ENCODE results near the gene TTC1.

Gene TTC1

DNA sequence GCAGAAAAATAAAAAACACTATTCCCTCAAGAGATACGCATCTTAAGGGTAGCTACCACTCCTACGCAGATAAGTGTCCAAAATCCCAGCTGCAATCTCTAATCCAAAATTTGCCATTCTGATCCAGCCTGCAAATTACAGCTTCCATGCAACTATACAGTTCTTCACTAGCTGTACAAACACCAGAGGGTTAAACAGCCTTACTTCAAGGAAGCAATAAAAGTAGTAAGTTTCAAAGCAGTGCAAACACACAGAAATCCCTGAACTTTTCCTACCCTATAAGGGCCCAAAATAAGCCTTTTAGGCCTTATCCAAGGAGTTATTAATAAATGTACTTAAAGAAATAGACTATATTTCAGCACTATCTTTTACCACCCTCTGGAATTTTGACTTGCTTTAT, 70.8 kb downstream of the TTC1 start:
- Mint-ChIP-seq H3K27ac (no peak overlapping the region), H3K36me3 (peaks cover 9% of the 10 kb centered on the region), H3K4me1 (ENCODE audit: low read depth) (no peaks in the 10 kb centered on the region), H3K4me3 (no peak overlapping the region), H3K27me3 (no peaks in the 10 kb centered on the region), H3K9me3 (ENCODE audit: low read depth) (no peaks in the 10 kb centered on the region)

DNA sequence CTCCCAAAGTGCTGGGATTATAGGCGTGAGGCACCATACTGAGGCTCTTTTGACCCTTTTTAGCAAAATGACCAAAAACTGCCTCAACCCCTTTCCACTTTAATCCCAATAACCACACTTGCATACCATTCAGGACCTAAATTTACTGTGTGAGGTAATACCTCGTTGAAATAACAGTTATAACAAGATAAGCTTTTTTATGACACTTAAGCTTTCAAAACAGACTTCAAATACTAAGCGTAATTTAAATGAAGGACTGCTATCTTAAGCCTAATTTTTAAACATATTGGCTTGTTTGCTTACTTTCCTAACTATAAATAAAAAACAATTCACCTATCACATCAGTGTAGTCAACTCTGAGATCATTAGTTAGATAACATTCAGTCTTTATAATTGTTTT, 72.6 kb downstream of the TTC1 start:
- no peak overlapping the region for H3K4me3 Mint-ChIP-seq
- no peak overlapping the region for H3K27ac Mint-ChIP-seq
- H3K36me3 Mint-ChIP-seq: peaks cover 9% of the 10 kb centered on the region
- H3K9me3 Mint-ChIP-seq (ENCODE audit: low read depth): no peaks in the 10 kb centered on the region
- H3K27me3 Mint-ChIP-seq: no peaks in the 10 kb centered on the region
- no peaks in the 10 kb centered on the region for H3K4me1 Mint-ChIP-seq (ENCODE audit: low read depth)

DNA sequence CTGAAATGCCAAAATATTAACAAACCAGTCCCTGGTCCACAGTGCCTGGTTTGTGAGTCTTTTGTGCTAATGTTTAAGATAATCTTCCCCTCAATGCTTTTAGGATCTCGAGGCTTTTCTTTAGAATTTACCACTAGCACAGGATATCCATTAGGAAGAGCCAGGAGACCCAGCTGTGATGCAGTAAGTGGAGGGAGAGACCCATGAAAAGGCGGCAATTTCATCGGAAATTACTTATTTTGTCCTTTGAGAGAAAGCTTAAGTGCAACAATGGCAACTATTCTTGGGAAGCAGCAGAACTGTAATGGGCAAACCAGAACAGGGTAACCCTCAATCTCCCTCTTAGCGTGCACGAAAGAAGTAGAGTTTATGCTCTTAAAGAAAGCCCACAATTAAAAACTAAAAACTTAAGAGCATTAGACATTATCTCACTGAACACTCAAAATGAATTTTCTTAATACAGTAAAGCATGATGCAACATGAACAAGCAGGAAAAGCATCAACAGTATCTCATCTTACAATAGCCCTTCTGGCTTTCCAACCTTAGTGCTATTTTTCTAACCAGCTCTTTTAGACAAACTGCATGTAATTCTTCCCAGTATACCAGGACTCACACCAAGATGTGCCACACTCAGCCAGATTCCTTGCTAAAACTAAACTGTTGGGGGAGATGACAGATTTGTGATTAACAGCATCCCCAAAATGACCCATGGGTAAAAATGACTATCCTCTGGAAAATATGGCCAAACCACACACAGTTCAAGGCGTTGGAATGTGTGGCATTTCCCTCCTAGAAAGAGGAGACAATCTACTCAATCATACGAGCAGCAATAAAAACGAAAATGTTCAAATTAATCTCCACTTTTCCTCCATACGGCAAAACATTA, 73.9 kb downstream of the TTC1 start:
- Mint-ChIP-seq H3K4me3 (no peak overlapping the region), H3K4me1 (ENCODE audit: low read depth) (no peaks in the 10 kb centered on the region), H3K27ac (no peak overlapping the region), H3K27me3 (no peaks in the 10 kb centered on the region), H3K36me3 (peaks cover 9% of the 10 kb centered on the region), H3K9me3 (ENCODE audit: low read depth) (no peaks in the 10 kb centered on the region)

DNA sequence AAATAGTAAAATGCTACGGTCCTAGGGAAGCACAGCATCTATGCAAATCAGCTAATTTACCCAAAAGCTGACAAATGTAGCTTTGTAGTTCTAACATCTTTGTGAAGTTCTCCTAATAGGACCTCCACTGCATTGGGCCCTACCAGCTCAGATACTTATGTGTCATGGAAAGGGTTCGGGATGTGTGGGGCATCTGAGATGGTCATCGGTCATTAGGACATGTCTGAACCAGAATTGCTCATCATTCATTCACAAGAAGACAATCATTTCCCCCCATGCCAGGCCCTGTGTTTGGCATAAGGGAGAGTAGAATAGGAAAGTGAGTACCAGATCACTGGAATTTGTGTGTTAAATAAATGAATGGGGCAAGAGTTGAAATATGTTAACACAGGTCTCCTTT, 74.6 kb downstream of the TTC1 start:
- Mint-ChIP-seq H3K4me3 (no peak overlapping the region), H3K4me1 (ENCODE audit: low read depth) (no peaks in the 10 kb centered on the region), H3K27me3 (no peaks in the 10 kb centered on the region), H3K27ac (no peak overlapping the region), H3K36me3 (peaks cover 7% of the 10 kb centered on the region), H3K9me3 (ENCODE audit: low read depth) (no peaks in the 10 kb centered on the region)

DNA sequence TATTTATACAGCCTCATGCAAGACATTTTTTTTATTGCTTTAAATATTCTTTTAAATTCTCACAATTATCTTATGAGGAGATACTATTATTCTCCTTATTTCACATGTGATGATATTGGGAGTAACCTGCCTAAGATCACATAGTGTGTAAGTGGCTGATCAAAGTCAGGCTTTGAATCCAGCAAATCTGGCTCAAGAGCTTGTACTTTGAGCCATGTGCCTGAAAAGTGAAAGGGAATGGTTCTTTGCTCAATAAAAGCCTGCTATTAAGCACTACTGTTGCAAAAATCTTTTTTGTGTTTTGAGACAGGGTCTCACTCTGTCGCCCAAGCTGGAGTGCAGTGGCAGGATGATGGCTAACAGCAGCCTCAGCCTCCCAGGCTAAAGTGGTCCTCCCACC, 75.2 kb downstream of the TTC1 start:
- no peaks in the 10 kb centered on the region for H3K27me3 Mint-ChIP-seq
- no peaks in the 10 kb centered on the region for H3K4me1 Mint-ChIP-seq (ENCODE audit: low read depth)
- H3K4me3 Mint-ChIP-seq: no peak overlapping the region
- H3K27ac Mint-ChIP-seq: no peak overlapping the region
- peaks cover 1% of the 10 kb centered on the region for H3K36me3 Mint-ChIP-seq
- no peaks in the 10 kb centered on the region for H3K9me3 Mint-ChIP-seq (ENCODE audit: low read depth)

DNA sequence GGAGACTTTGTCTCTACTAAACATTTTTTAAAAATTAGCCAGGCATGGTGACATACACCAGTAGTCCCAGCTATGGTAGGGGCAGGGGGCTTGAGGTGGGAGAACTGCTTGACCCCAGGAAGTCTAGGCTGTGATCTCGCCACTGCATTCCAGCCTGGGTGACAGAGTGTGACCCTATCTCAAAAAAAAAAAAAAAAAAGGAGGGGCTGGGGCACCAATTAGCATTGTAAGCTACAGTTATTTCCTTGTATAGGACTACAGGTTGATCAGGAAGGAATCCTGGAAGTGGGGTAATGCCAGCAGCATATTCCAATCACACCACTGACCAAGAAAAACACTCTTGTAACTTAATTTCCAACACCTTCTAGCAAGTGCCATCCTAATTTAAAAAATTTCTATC, 78.3 kb downstream of the TTC1 start:
- Mint-ChIP-seq H3K27me3 (no peaks in the 10 kb centered on the region), H3K9me3 (ENCODE audit: low read depth) (no peaks in the 10 kb centered on the region), H3K36me3 (peaks cover 8% of the 10 kb centered on the region), H3K4me1 (ENCODE audit: low read depth) (no peaks in the 10 kb centered on the region), H3K4me3 (no peak overlapping the region), H3K27ac (no peak overlapping the region)

DNA sequence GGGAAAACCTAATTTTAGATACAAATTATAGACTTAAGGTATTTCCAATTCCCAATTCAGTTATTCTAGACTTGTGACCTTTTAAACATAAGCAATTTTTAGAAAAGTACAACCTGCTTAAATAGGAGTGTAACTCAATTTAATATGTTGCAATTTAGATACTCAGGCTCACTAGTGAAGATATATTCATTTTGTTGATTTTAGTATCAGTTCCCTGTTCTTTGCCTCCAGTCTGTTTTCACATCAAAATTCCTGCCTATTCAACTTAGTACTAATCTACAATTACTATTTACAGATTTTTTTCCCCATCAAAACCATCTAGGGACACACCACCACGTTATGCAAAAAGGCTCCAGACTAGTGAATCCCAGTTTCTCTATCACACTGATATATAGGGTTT, 79.9 kb downstream of the TTC1 start:
- H3K27me3 Mint-ChIP-seq: no peaks in the 10 kb centered on the region
- no peak overlapping the region for H3K4me3 Mint-ChIP-seq
- no peaks in the 10 kb centered on the region for H3K9me3 Mint-ChIP-seq (ENCODE audit: low read depth)
- no peak overlapping the region for H3K27ac Mint-ChIP-seq
- peaks cover 20% of the 10 kb centered on the region for H3K36me3 Mint-ChIP-seq
- peaks cover 3% of the 10 kb centered on the region for H3K4me1 Mint-ChIP-seq (ENCODE audit: low read depth)

DNA sequence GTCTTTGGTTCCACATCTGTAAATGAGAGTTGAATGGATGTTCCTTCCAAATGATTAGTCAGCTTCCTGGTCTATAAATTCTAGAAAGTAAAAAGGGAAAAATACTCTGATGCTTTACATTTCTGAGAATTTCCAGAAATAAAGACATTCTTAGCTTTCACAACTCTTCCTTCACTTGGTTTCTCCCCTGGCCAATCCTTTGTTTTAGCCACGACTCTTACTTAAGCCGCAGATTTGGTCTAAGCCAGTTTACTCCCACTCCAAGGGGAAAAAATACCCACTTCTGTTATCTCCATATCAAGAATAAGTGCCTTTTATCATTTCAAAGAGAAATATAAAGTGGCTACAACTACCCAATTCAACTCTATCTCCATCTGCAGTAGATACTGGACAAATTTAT, 80.6 kb downstream of the TTC1 start:
- Mint-ChIP-seq H3K36me3 (peaks cover 25% of the 10 kb centered on the region), H3K4me1 (ENCODE audit: low read depth) (peaks cover 5% of the 10 kb centered on the region), H3K27me3 (no peaks in the 10 kb centered on the region), H3K9me3 (ENCODE audit: low read depth) (no peaks in the 10 kb centered on the region), H3K4me3 (no peak overlapping the region), H3K27ac (no peak overlapping the region)

DNA sequence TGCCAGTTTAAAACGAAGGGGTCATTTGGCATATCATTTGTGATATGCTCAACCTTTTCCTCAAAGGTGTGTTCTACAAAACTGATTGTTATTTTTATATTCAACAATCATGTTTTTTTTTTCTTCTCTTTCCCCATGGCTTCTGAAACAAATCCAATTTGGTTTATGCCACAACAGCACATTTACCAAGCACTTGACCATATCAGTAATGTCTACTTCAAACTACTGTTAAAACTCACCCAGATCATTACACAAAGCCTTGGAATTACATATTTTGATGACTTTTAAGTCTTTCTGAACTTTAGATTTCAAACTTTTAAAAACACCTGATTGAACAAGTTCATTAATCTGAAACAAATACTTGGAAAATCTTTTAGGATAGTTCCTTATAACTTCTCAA, 81.1 kb downstream of the TTC1 start:
- H3K4me3 Mint-ChIP-seq: no peak overlapping the region
- H3K27me3 Mint-ChIP-seq: no peaks in the 10 kb centered on the region
- peaks cover 25% of the 10 kb centered on the region for H3K36me3 Mint-ChIP-seq
- no peak overlapping the region for H3K27ac Mint-ChIP-seq
- peaks cover 5% of the 10 kb centered on the region for H3K4me1 Mint-ChIP-seq (ENCODE audit: low read depth)
- no peaks in the 10 kb centered on the region for H3K9me3 Mint-ChIP-seq (ENCODE audit: low read depth)

DNA sequence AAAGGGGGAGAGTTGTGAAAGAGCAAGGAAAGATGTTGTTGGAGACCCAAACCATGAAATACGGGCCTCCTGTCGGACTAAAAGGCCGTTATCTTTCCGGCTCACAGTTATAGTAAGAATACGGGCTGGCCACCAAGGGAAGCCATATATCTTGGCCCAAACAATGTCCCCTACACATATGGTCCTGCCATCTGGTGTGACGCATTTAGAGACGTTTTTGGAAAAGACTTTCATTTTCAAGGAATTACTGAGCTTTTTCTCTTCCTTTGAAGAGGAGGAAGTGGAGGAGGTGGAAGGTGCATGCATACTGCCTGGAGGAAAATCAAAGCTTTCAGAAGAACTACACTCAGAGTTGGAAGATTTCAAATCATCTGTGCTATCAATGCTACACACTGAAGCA, 83.6 kb downstream of the TTC1 start:
- peaks cover 5% of the 10 kb centered on the region for H3K4me1 Mint-ChIP-seq (ENCODE audit: low read depth)
- peaks cover 25% of the 10 kb centered on the region for H3K36me3 Mint-ChIP-seq
- no peak overlapping the region for H3K27ac Mint-ChIP-seq
- no peak overlapping the region for H3K4me3 Mint-ChIP-seq
- no peaks in the 10 kb centered on the region for H3K9me3 Mint-ChIP-seq (ENCODE audit: low read depth)
- H3K27me3 Mint-ChIP-seq: no peaks in the 10 kb centered on the region

DNA sequence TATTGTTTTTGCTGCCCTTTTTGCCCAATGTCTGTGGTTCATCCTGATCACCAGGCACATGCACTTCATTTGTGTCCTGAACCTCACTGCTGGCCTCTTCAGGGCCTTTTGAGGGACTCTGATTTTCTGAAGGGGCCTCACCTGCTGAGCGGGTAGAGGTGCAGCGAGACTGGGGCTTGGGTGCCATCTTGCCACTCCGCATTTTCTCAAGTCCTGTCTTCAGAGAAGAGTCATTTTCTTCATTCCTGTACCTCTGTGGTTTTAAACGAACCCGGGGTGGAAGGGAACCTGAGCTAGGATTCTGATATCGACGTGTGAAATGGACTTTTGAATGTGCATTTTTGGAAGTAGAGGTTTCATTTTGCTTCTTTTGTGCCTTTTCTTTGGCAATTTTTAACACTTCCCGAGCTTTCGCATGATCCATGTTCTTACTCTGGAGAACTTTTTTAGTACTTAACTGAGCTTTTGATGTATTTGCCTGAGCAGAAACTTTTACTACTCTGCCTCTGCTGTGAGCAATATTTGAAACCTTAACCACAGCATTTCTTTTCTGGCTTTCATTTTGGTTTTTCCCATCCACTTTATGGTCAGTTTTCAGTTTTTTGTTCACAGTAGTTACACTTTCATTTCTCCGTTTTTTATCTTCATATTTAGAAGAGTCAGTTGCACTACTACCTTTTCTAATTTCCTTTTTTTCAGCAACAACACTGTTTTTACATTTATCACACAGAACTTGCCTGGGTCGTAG, 84.2 kb downstream of the TTC1 start:
- Mint-ChIP-seq H3K36me3 (peaks cover 25% of the 10 kb centered on the region), H3K27me3 (no peaks in the 10 kb centered on the region), H3K4me1 (ENCODE audit: low read depth) (peaks cover 7% of the 10 kb centered on the region), H3K27ac (no peak overlapping the region), H3K4me3 (no peak overlapping the region), H3K9me3 (ENCODE audit: low read depth) (no peaks in the 10 kb centered on the region)

DNA sequence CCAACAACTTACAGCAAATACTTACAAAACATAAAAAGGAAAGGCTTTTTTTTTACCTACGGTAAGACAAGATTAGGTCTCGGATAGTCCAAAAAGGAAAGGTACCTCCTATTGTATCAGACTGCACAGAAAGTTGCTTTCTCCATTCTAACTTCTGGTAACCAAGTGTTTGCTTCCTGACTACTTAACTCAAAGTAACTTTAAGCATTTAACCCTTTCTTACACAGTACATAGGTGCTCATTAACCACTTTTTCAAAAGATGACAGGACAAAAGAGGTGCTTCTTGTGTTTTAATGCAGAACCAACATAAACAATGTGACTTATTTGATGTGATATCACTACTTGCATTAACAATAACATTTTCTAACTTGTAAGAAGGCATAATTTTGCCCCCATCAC, 87.2 kb downstream of the TTC1 start:
- no peaks in the 10 kb centered on the region for H3K9me3 Mint-ChIP-seq (ENCODE audit: low read depth)
- no peaks in the 10 kb centered on the region for H3K27me3 Mint-ChIP-seq
- peaks cover 10% of the 10 kb centered on the region for H3K4me1 Mint-ChIP-seq (ENCODE audit: low read depth)
- H3K36me3 Mint-ChIP-seq: peaks cover 21% of the 10 kb centered on the region
- H3K27ac Mint-ChIP-seq: no peak overlapping the region
- H3K4me3 Mint-ChIP-seq: no peak overlapping the region

DNA sequence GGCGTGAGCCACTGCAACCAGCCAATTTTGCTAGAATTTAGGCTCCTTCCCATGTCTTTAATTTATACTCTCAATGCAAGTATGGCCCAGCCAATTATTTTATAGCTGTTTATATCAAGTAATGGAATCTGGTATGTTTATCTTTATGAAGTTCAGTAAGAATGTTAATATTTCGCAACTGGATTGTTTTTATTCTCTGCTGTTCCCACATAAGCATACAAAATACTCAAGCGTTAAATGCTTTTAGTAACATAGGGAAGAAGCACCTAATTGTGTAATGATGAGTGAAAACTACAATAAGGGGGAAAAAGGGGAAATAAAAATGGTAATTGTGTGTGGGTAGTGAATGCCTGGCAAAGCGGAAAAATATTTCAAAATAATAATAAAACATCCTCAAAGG, 89.1 kb downstream of the TTC1 start:
- Mint-ChIP-seq H3K4me3 (no peak overlapping the region), H3K4me1 (ENCODE audit: low read depth) (peaks cover 12% of the 10 kb centered on the region), H3K27me3 (no peaks in the 10 kb centered on the region), H3K36me3 (peaks cover 15% of the 10 kb centered on the region), H3K27ac (no peak overlapping the region), H3K9me3 (ENCODE audit: low read depth) (no peaks in the 10 kb centered on the region)

DNA sequence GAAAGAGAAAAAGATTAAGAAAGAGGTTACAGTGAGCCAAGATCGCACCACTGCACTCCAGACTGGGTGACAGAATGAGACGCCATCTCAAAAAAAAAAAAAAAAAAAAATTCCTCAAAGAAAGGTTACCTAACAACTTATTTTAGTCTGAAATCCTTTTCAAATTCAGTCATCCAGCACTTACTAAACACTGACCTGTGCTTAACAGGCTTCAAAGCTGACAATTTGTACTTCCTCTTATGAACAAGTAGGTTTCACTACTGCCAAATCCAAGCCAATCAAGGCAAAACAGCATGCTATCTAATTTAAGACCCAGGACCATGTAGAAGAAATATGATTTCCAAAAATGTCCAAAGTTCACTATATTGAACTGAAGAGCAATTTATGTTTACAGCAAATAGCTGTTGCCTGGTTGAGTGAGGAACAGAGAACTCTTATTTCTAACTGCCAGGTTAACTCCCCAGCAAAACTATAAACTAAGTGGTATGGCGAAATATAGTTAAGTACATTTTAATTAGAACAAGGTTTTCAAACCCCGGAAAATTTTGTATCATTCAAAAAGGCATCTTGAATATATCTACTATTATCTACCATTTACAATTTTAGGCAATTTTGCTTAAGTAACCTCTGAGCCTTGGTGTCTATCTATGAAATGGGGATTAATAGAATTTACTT, 96.9 kb downstream of the TTC1 start:
- Mint-ChIP-seq H3K4me3 (no peak overlapping the region), H3K4me1 (ENCODE audit: low read depth) (peaks cover 34% of the 10 kb centered on the region), H3K27ac (peak overlapping the region; percentile 0), H3K36me3 (peaks cover 11% of the 10 kb centered on the region), H3K9me3 (ENCODE audit: low read depth) (no peaks in the 10 kb centered on the region), H3K27me3 (no peaks in the 10 kb centered on the region)

DNA sequence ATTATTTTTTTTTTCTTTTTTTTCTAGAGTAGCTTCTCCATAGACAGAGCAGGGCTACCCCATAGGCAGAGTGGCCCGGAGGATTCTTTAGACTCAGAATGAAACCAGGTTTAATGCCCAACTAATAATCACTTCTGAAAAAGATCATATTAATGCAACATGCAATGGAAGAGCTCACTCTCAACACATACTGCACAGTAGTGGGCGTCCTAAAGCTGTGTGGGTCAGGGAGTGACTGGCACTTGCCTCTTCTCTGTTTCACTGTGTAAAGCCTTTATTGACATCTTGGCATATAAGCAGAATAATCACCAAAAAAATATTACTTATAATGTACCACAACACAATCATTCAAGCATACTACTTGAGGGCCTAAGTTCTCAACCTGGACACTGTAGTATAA, 99.2 kb downstream of the TTC1 start:
- no peaks in the 10 kb centered on the region for H3K9me3 Mint-ChIP-seq (ENCODE audit: low read depth)
- no peak overlapping the region for H3K4me3 Mint-ChIP-seq
- H3K4me1 Mint-ChIP-seq (ENCODE audit: low read depth): peaks cover 33% of the 10 kb centered on the region
- peaks cover 12% of the 10 kb centered on the region for H3K36me3 Mint-ChIP-seq
- no peak overlapping the region for H3K27ac Mint-ChIP-seq
- H3K27me3 Mint-ChIP-seq: no peaks in the 10 kb centered on the region
